Measurements from ENCODE around the gene LANCL2.
"Not testable (repeated sequence)": the region's sequence is repeated elsewhere in the genome, so short reads cannot be mapped to it uniquely, and the experiment has no call there.

Gene LANCL2

DNA sequence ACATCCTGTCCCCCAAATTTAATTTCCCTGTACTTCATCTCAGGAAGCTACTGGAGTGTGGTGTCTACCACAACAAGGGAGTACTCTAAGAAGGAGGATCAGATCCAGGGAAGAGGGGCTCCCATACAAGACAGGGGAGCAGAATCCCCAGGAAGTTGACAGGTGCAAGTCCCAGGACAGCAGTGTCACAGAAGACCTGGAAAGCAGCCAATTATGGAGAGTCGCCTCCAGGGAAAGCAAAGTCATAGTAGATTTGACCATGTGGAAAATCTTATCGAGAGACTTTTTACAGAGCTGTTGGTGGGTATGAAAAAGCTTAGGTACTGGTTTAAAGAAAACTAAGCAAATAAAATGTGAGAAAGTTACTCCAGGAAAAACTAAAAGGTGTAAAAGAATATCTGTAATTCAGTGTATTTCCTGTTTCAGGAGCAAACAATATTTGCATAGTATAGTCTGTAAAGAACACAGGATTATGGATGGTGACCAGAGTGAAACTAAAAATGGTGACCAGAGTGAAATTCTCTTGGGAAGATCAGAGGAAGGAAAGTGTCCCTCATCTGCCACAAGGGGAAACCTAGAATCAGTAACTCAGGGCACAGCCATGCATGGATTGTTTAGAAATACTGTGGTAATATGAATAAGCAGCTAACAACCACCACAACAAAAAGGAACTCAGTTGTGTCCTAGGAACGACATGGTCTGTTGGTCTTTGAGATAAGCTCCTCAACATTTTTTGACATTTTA is 44.5 kb downstream of the LANCL2 start:
- no peak for DNase-seq

DNA sequence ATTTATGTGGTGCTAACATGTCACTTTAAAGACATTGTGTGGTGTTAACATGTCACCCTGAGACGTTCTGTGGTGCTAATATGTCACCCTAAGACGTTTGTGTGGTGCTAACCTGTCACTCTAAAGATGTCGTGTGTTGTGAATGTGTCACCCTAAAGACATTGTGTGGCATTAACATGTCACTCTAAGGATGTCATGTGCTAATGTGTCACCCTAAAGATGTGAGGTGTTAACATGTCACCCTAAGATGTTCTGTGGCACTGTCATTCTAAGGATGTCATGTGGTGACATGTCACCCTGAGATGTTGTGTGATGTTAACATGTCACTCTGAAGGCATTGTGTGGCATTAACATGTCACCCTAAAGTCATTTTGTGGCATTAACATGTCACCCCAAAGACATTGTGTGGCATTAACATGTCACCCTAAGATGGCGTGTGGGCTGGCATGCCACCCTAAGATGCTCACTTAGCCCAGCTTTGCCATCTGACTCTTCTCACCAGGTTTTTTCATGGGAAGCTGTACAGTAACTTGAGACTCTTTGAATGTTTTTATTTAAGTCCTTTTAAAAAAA is 45.6 kb downstream of the LANCL2 start:
- DNase-seq = no peak

DNA sequence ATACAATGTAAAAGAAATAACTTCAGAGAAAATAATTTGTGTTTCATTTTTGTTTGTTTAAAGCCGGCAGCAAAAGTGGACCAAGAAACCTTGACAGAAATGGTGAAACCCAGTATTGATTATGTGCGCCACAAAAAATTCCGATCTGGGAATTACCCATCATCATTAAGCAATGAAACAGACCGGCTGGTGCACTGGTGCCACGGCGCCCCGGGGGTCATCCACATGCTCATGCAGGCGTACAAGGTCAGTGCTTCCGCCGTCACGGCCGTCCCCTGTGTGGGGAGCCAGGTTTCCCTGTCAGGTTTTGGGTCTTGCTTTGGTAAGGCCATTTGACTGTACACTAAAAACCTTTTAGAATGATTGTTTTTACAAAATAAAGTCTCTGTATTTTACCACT is 46.7 kb downstream of the LANCL2 start:
- no peak for DNase-seq

DNA sequence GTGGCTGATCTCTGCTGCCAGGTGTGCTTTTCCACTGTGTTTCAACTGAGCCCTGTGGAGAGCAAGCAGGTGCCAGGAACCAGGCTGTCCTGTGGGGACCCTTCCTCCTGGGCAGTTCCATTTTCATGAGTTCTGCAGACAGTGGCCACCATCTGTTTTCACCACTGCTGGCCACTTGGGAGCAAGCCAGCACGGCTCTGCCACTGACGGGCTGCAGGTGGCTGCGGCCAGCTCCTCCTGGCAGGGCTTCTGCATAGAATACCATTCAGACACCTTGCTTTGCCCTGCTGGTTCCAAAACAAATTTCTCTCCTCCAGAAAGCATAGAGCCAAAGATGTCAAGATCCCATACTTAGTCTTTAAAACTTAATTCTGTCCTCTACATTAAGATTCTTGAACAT is 48.3 kb downstream of the LANCL2 start:
- no peak for DNase-seq

DNA sequence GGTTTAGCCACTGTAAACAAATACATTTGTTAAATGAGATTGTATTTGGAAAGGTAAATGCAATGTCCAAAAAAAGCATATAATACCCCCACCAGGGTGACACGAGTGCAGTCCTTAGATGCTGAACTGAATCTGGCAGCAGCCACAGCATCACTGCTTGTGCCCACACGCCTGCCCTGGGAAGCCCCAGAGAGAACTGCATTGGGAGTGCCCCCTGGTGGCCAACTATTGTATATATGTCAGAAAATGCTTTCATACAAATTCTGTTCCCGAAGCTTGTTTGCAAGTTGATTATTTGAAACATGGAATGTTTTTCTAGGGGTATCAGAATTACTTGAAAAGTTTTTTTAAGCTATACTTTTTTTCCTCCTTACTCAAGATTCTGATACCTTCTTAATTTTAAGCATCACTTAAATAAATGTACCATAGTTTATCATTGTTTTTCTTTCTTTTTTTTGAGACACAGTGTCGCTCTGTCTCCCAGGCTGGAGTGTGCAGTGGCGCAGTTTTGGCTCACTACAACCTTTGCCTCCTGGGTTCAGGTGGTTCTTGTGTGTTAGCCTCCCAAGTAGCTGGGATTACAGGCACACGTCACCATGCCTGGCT is 50.1 kb downstream of the LANCL2 start:
- DNase-seq = peak; percentile 72 to 88

DNA sequence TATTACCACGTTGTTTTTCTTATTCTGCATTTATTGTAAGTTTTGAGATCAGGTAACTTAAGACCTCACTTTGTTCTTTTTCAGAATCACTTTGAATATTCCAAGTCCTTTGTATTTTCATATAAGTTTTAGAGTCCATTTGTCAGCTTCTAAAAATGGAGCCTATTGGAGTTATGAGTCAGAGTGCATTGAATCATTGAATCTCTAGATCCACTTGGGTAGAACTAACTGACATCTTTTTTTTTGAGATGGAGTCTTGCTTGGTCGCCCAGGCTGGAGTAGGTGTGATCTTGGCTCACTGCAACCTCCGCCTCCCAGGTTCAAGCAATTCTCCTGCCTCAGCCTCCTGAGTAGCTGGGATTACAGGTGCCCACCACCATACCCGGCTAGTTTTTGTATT is 52.3 kb downstream of the LANCL2 start:
- DNase-seq = not testable (repeated sequence)

DNA sequence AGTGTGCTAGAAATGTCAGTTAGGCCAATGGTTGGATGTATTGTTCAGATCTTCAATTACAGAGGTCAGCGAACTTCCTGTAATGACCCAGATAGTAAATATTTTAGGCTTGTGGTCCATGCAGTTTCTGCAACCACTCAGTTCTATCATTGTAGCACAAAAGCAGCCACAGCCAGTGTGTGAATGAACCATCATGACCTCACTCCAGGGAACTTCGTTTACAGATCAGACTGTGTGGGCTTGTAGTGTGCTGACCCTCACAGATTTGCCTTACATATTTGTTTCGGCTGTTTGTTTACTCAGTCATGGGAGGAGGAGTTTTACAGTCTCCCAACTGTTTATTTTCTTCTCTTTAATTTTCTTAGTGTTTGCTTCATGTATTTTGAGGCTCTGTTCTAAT is 55.4 kb downstream of the LANCL2 start:
- DNase-seq = no peak

DNA sequence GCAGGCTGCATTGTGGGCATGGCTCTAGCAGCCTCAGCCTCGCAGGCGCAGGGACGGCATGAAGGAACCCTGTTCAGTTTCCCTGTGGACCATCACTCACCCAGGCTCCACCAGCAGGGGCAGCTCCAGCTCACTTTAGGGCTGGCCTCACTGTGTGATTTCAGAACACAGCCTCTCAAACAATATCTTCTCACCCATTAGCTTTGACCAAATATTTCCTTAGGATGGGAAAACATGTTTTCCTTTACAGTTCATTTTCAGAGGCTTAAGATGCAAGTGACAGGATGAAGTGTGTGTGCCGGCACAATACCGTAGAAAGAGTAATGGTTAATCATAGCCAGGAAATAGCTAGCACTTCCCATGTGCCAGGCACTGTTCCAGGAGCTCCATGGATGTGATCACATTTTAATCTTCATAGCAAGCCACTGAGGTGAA is 58.2 kb downstream of the LANCL2 start:
- DNase-seq = no peak

DNA sequence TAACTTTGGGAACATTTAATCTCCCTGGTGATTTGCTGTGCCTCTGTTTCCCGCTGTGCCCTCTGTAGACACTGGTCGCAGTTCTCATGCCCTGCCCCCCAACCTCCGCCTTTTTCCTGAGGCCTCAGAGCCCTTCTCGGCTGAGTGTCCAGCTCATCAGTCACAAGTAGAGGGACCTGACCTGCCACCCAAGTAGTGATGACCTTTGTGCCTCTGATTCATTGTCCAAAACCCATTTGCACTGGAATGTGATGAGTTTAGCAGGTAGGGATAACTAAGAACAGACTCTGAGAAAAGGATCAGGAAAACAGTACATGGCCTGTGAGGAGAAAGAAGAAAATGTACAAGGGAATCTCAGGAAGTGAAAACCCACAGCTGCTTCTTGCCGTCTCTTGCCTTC is 58.8 kb downstream of the LANCL2 start:
- DNase-seq = no peak

DNA sequence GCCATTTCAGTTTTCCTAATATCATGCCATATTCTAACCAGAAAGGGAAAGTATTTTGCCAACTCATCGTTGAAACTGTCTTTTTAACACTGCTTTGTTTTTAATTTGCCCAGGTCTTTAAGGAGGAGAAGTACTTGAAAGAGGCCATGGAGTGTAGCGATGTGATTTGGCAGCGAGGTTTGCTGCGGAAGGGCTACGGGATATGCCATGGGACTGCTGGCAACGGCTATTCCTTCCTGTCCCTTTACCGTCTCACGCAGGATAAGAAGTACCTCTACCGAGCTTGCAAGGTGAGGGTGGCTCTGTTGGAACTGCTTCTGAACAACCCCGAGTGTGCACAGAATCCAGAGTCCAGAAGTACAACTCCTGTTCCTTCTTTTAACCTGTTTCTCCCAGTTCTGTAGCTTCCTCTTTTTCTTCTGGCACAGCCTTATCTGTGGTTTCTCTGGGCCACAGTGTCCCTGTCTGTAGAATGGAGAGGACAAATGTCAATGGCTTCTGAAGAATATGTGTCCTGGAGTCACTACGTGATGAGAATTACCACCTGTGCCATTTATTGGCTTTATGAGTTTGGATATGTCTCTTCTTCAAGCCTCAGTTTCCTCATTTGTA is 60.1 kb downstream of the LANCL2 start:
- no peak for DNase-seq

DNA sequence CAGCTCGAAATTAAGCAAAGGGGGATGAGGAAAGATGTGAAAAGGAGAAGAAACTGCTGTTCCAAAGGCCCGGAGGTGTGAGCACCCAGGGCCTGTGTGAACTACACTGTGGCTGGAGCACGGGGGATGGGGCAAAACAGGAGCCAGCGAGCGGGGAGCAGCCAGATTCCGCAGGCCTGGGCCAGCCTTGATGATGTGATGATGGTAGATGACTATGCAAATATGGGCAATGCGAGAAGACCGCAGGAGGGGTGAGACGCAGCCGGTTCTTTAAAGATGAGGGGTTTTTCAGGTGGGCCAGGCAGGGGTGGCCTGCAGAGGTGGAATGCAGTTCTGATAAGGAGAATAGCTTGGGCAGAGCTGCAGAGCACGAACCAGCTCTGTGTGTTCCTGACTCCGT is 61.5 kb downstream of the LANCL2 start:
- no peak for DNase-seq

DNA sequence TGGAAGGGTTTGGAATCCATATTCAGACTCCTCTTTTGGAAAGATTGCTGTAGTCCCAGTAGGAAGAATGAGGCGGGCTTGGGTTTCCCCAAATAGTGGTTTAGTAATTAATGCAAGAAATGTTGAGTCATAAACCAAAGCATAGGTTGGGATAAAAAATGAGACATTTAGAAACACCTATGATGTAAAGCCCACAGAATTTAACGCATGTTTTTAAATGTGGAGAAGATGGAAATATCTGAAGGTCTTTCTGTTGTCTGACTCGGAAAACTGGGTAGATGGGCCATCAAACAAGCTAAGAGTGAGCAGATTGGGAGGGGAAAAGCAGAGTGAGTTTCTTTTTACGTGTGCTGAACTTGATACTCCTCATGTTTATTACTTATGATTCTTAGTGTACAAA is 62.2 kb downstream of the LANCL2 start:
- no peak for DNase-seq

DNA sequence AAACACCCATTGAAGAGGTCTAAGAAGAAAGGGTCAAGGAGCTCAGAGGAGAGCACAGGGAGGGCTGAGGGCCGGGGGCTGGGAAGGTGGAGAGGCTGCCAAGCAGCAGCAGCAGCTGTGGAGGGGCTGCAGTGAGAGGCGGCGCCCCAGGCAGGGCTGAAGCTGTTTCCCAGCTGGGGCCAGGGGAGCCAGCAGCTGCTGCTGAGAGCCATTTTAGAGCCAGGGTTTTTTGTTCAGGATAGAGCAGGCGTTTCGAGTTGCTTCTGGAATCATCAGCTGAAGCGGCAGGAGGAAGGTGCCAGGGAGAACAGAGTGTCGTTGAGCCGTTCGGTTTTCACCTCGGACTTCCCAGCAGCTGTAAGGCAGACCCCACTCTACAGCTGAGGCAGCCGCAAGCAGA is 62.7 kb downstream of the LANCL2 start:
- no peak for DNase-seq

DNA sequence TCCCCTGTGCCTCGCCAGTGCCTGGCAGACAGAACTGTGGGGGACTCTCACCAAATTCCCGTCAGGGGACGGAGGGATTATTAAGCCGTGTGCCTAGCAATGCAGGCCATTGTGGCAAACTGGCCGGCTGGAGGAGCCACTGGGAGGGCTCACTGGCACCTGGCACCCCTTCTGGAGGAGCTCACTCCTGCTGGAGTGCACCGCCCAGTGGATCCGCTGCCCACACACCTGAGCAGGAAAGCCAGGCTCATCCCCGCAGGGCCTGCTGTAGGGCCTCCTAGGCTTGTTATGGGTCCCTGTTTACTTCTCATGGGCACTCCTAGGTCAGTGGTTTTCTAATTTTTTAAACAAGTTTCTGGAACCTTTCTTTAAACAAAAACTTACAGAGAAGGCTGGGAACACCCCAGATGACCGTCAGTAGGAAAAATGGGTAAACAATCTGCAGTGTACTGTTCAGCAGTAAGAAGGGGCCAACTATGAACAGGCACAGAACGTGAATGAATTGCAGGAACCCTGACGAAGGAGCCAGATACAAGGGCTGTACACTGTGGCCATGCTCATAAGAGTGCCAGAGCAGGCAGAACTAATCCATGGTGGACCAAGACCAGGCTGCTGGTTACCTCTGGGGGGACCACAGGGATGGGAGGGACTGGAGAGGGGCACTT is 64.8 kb downstream of the LANCL2 start:
- no peak for DNase-seq

DNA sequence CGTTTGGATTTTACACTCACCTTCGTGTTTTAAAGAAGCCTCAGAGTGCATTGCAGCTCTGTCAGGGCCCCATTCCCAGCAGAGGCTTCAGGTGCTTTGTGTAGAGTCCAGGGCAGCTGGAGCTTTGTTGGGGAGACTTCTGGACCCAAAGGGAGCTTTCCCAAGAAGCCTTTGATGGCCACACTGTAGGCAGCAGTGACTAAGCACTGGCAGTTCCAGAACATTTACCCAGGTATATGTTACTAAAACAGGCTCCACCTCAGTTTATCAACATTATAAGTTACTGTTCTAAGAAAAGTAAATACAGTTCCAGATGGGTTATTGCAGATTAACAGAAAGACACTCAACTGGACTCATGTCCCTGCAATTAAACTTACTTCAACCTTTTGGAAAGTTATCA is 66.8 kb downstream of the LANCL2 start:
- DNase-seq = no peak

DNA sequence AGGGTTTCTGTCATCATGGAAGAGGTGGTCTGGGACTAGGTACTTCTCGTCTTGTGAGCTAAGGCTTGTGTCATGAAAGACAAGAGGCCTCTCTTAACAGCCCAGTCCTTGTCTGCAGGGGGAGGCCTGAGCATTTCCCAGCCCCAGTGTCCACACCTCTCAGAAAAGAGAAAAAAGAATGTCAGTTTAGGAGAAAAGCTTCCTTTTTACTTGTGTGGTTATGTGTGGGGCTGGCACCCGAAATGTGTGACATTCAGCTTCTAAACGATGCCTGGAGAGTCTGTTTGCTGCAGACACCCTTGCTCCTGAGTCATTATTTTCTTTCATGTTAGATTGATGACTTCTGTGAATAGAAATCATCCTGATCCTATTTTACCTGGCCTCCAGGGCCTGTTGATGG is 67.4 kb downstream of the LANCL2 start:
- DNase-seq = no peak

DNA sequence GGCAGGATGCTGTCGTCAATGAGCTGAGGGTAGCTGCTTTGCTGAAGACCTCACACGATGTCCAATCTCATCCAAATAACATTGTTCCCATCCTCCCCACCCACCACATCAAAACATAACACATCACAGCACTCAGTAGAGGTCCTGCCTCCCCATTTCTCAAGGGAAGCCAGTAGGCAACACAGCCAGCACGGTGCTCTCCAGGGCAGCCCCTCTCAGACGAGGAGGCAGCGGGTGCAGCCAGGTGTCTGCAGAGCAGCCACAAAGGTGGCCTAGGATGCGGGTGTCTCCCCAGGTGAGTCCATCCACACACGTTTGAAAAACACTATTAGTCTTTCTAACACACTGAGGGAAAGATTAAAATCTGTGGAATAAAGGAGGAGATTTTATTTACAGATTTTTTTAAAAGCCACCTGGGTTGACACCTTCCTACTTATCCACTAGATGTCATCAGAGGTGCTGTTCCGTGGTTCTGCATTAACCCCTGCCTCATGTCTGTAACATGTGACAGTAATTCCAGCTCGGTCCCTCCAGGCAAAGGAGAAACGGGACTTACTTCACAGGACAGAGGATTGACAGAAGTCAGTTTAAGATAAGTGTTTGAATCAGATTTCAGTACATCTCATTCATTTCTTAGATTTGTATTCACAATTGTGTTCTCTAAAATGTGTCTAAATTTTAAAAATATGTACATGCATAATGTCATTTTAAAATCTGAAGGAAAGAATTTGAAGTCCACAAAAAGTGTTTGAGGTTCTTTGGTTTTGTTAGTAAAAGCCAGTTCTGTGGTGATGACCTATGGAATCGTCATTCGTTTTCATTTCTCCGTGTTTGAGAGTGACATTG is 68.0 kb downstream of the LANCL2 start:
- peak in 1 of 2 experiments; percentile 16 for DNase-seq

DNA sequence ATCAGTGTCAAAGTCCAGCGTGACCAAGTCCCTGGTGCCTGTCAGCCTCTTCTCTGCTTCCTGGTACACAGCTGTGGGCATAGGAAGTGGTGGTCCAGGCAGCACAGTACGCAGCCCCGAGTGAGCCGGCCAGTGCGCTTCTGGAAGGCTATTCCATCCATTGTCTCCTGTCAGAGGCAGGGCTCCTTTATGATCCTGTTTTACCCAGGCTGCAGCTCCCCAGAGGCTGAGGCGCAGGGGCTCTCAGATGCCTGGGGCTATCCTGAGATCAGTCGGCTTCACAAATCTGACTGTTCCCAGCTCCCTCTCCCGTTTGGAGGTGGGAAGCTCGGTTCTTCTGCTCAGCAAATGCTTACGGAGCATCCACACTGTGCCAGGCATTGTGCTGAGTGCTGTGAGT is 70.3 kb downstream of the LANCL2 start:
- DNase-seq = no peak

DNA sequence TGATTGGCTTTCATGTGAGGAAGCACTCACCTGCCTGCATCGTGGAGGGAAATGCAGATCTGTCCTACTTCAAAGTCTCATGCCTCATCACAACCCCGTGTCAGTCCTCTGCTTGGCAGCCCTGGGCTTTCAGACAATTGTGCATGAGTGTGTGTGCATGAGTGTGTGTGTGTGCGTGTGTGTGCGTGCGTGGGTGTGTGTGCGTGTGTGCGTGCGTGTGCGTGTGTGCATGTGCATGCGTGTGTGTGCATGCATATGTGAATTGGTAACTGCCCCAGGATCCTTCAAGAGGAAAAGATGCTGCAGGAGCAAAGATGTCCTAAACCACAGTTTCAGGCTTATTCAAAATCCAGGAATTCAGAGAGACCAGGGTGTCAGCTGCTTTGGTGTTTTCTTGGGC is 71.3 kb downstream of the LANCL2 start:
- no peak for DNase-seq

DNA sequence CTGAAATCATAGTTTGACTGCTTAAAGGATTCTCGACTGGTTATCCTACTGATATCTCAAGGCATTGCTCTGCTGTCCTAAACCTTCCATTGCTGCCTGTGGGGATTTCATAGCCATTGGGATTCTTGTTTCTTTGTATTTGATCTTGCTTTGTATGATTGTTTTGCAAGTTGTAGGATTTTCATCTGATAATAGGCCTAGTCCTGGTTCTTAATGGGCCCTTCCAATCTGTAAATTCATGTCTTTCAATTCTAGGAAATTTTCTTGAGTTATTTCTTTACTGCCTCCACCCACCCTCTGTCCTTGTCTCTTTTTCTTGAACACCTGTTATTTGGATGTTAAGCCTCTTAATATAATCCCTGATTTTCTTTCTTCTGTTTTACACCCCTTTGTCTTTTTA is 72.2 kb downstream of the LANCL2 start:
- DNase-seq = no peak

DNA sequence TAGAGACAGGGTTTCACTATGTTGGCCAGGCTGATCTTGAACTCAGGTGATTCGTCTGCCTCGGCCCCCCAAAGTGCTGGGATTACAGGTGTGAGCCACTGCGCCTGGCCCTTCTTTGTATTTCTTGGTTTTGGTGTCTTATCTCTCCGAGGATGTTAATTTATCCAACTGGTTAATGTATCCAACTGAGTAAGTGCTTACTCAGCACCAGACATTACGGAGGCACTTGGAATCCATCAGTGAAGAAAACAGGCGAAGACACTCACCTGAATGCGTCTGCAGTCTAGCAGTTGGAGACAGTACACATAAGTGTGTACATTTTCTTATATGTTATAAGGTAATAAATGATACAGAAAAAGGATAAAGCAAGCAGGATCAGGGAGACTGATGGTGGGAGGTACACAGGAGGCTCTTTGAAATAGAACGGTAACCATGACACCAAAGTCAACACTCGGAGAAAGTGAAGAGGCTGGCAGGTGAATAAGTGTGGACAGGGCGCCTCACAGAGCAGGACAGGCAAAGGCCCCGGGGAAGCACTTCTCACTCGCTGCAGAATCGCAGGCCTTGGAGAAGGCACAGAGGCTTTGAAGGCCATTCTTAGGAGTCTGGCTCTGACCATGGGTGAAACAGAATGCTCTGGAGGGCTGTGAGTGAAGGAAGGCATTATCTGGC is 73.1 kb downstream of the LANCL2 start:
- DNase-seq = no peak
